GM19239 (cell line): ENCODE data around the gene CSF2.

Source experiments
- DNase-seq: peaks from one replicate; pipeline ENCODE4 v3.0.0; 2011; ENCODE audit warnings: low spot score; ENCODE audit not compliant: insufficient read length
- FAIRE-seq: peaks from 2 replicates; lab custom pipeline; 2011; peaks lifted over from hg19 to GRCh38; lab: Jason Lieb, UNC

The CSF2 gene

DNA sequence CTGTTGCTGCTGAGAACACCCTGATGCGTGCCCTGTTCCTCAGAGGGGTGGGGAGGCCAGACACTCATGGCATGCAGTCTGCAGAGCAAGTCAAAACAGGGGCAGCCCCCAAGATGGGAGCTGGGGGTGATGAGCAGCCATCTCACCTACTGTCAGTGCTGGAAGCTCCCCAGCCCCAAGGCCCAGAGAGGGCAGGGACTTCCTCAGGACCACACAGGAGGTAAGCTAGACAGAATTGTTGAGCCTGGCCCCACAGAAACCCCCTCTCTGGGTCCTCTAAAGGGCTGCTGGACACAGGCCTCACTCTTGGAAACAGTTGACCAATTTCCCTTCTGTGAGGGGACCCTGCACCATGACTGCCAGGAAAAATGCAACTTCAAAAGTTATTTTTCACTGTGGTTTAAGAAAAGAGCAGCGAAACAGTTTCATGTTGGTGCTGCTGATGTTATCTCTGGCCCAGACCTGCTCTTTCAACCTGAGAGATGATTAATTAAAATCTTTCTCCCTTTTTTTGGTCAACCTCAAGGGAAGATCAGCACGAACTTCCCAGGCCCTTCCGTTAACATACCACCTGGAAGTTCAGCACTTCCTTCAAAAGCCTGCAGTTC is 9.6 kb downstream of the CSF2 start:
- no peak for DNase-seq
- no peak for FAIRE-seq

GRCh38 chr5:132085686-132086085 is 12.1 kb downstream of the CSF2 start:
- no peak for FAIRE-seq
- no peak for DNase-seq

DNA sequence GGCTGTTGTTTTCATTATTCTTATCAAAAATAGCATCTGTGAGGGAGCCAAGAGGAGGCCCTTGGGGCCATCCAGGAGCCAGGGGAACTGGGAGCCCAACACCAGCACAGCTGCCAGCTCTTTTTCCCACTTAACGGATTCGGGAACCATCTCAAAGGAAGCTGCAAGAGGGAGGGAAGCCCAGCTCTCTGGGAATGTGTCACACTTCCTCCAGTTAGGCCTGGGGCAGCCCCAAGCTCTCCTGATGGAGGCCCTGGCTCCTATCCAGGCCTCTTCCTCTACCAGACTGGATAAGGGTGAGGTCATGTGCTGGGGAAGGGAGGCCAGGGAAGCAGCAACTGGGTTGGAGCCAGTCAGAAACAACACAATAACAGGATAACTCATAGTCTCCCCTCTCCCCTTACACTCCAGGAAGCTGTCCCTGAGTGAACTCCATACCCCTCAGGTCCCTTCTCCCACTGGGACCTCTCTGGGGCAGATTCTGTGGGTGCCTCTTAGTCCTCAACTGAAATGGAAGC is 12.7 kb downstream of the CSF2 start:
- no peak for DNase-seq
- FAIRE-seq: no peak

GRCh38 chr5:132087176-132087575 is 13.6 kb downstream of the CSF2 start:
- no peak for FAIRE-seq
- no peak for DNase-seq

DNA sequence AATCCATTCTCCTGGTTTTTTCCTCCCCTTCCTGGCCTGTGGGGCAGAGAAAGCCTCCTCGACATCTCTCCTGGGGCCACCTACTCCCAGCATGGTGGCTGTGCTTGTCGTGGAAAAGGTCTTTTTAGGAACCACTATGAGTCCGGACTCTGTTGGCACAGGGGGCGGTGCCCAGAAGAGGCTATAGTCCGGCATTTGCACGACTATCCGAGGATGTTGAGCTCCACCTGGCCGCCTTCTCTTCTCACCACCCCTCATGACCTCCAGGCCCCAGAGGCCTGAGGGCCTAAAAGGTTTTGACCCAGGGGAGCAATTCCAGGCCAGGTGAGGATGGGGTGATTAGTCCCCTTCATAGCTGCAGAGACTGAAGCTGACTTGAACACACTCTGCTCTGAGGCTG is 14.1 kb downstream of the CSF2 start:
- FAIRE-seq: no peak
- DNase-seq: no peak

DNA sequence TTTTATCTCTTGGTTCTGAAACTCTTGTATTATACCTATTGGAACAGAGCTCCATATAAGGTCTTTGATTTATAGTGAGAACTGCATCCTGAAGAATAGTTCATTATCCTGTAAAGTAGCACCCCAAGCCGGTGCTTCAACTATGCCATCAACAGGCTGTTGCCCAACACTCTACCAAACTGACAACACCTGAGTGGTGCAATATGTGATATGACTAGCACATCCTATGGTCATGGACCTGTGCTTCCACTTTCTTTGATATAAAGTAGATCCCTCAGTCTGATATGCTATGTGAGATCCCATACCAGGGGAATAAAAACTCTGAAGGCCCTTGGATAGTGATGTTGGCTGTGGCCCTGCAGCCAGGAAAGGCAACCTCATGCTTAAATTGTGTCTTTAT is 15.8 kb downstream of the CSF2 start:
- DNase-seq (no peak), FAIRE-seq (no peak)

DNA sequence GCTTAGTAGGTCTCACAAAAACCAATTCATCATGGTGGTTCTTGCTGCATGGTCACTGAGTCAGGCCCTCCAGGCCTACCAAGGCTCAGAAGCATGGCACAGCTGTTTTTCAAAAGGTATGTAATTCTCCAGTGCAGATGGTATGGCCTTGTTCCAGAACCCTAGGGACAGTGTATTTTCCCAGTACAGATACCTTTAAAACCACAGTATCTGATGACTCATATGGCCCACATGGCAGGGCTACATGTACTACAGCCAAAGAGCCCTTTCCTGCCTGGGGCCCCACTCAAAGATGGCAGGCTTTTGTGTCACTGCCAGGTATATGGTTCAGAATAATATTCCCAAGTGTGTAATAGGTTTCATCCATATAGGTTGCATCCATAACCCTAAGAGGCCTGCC is 16.5 kb downstream of the CSF2 start:
- FAIRE-seq (no peak), DNase-seq (no peak)

- DNase-seq (no peak), FAIRE-seq (no peak)
These were observed 19.7 kb downstream of the CSF2 start for GRCh38 chr5:132093271-132093670.

DNA sequence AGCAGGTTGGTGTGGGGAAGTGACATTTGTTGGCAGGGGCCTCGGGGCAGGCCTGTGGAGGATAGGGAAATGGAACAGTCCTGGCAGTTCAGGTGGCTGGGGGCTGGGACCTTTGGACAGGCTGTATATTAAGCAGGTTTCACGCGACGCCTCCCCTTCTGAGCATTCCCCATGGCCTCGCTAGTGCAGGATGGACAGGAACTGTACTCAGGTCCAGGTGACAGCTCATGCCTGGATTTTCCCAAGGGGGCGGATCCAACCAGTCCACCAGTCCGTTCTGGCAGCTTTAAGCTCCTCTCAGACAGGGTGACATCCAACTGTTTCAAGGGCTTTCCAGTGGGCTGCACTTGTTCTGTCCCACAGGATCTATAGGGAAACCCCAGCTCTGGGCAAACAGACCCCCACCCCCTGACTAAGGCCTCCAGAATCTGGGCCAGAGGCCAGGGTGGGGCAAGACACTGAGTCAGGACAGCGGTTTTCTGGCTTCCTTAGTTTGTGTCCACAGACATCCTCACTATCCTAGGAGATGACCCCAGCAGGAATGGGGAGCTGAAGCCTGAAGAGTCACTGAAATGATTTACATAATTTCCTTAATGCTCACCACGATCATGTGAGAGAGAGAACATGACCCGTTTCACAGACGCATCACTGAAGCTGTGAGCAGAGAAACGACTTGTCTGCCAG is 20.9 kb downstream of the CSF2 start:
- FAIRE-seq (no peak), DNase-seq (no peak)

DNA sequence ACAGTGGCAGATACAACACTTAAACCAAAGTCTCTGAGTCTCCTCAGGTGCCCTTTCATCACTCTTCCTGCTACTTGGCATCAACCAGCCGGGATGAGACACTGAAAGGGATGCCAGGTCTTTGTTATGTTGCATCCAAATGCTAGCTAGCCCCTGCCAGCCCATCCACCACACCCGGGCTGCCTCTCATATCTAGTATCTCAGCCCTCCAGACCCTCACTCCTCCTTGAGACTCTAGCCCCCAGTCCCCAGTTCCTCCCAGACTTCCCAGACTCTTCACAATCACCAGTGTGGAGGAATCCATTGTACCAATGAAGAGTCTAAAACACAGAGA is 21.5 kb downstream of the CSF2 start:
- no peak for DNase-seq
- no peak for FAIRE-seq

DNA sequence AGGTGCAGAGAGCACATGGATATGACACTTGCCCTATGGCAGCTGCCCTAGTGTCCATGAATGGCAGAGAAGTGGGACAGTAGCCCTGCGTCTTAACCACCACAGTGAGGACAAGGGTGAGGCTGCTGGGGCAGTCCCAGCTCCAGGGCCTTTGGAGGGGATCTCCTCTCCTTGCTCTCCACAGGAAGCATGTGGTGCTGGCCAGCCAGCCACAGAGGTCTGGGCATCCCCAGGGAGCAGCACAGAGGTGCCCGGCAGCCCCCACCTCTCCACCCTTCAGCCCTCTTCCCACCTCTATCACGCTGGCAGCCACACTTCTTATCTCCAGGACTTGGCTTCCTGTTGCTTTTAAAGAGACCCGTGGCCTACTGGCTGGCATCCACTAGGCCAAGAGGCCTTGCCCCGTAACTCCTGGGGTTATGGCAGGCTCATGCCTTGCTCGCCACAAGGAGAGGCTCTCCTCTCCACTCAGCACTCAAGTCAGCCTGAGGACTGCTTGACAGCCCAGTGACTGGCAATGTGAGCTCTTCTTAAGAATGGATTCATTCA is 21.9 kb downstream of the CSF2 start:
- DNase-seq (no peak), FAIRE-seq (no peak)

DNA sequence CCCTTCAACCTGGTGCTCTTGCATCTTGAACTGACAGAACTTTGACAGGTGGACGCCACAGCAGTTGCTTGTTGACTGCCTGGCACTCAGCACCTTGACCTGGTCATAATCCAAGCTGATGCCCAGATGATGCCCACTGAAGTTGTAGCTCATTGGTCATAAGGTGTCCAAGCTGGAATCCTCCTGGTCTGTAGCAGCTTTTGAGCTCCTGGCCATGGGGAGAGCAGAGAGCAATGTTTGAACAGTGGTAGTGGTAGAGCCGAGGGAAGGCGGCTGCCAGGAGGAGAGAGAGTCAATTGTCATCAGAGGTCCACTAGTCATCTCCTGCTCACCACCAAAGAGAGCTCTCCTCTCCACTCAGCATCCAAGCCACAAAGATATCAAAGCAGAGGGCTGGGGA is 23.3 kb downstream of the CSF2 start:
- no peak for FAIRE-seq

DNA sequence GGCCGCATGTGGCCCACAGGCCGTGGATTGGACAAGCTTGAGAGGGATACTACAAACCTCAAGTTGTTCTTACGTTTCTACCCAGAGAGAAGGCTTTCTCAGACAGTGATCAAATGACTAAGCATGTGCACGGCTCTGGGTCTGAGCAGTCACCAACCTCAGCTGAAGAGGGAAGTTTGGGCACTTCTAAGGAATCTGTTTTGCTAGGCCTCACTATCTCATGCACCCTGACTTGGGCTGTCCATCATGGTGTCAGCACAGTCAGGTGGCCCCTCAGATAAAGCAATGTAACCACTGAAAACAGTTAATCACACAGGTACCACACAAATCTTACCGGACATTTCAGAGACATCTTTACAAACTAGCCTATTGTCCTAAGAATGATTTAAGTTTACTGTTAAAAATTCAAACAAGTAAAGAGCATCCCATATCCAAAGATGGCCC is 24.6 kb downstream of the CSF2 start:
- FAIRE-seq (no peak), DNase-seq (no peak)

More for the DNA sequence above, 23.3 kb downstream of the CSF2 start:
- no peak for DNase-seq

DNA sequence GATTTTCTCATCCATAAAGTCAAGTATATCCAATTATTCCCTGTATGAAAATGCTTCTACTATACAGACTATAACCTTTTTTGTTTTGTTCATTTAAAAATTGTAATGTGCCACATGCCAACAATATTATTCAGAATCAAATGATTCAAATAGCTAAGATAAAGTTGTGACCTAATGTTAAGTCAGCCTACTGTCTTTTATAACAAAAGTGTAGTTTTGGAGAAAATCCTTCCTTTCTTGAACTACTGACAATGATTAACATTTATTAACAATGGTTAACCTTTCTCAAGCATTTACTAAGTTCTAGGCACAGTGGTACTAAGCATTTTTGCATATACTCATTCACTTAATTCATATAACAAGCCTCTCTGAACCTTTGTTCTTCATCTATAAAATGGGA is 25.0 kb downstream of the CSF2 start:
- DNase-seq: no peak
- no peak for FAIRE-seq

GRCh38 chr5:132099076-132099748 is 25.6 kb downstream of the CSF2 start:
- peak; percentile 84 for FAIRE-seq
- DNase-seq: no peak

DNA sequence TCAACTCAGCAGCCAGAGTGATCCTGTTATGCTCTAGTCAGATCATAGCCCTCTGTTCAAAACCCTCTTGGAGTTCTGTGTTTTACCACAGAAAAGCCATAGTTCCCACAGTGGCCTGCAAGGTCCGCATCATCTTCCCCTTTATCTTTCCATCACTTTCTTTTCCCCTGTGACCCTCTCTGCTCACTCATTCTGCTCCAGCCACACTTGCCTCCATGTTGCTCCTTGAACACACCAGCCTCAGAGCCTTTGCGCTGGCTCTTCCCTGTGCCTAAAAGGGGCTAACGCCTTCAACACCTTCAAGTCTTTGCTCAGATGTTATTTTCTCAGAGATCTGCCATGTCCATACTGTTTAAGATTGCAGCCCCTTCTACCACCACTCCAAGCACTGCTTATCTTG is 26.3 kb downstream of the CSF2 start:
- FAIRE-seq: no peak
- DNase-seq: no peak

- FAIRE-seq (peak; percentile 23), DNase-seq (no peak)
These were observed 27.2 kb downstream of the CSF2 start for GRCh38 chr5:132100672-132101261.

- DNase-seq (no peak), FAIRE-seq (no peak)
These were observed 27.8 kb downstream of the CSF2 start for GRCh38 chr5:132101385-132101880.

DNA sequence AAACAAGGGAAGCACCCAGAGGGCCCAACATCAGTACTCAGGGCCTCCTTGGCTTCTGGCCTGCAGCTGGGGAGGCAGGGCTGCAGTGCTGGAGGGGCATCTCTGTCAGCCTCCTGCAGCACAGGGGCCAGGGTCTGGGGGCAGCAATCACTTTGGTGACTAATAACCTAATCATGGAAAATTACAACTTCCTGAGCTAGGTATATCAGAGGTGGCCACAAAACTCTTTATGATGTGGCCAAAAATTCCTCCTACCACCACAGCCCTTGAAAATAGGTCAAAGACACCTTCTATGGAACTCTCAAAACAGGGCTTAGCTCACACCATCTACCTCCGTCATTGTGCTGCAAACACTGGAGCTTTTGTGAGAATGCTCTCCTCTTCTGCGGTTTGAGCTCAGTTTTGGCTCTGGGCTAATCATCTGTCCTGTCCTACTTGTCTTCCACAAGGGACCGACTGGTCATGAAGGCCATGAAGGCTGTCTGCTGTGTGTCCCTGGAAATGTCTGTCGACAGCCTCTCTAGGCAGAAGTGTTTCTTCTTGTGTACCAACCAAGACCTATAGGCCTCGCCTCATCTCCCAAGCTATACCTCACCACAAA is 28.6 kb downstream of the CSF2 start:
- FAIRE-seq (no peak), DNase-seq (no peak)

GRCh38 chr5:132102944-132103331 is 29.3 kb downstream of the CSF2 start:
- FAIRE-seq: no peak
- no peak for DNase-seq
